Measurements from ENCODE around the gene UGT1A5. TPM values are rescaled to one million over a fixed set of nuclear protein-coding genes. Genes with fewer than 3 reads are reported as not detected.

UGT1A5 gene
- total RNA-seq, 1 donor from 2014 or later = not detected

GRCh38 chr2:233815861-233816260, 103.2 kb downstream of the UGT1A5 start:
- no peak for TF ChIP-seq CTCF (IDR thresholded peaks at IDR 0.05)
- Histone ChIP-seq H3K4me3 (no peak overlapping the region), H3K36me3 (no peaks in the 10 kb centered on the region), H3K27ac (no peak overlapping the region), H3K27me3 (no peaks in the 10 kb centered on the region), H3K9me3 (no peaks in the 10 kb centered on the region), H3K4me1 (no peaks in the 10 kb centered on the region)
- intact Hi-C loops (cut with DNase I) = no loop called here
- ATAC-seq (no peak), DNase-seq (no peak)

- Histone ChIP-seq H3K4me3 (no peak overlapping the region), H3K36me3 (no peaks in the 10 kb centered on the region), H3K27me3 (no peaks in the 10 kb centered on the region), H3K27ac (no peak overlapping the region), H3K9me3 (no peaks in the 10 kb centered on the region), H3K4me1 (no peaks in the 10 kb centered on the region)
- intact Hi-C loops (cut with DNase I) = no loop called here
- DNase-seq (peak; percentile 15), ATAC-seq (no peak)
- no peak for TF ChIP-seq CTCF (IDR thresholded peaks at IDR 0.05)
These were observed 103.6 kb downstream of the UGT1A5 start for GRCh38 chr2:233816334-233816733.

GRCh38 chr2:233816771-233817170, 104.1 kb downstream of the UGT1A5 start:
- DNase-seq (peak; percentile 23), ATAC-seq (no peak)
- Histone ChIP-seq H3K27ac (no peak overlapping the region), H3K4me3 (no peak overlapping the region), H3K27me3 (no peaks in the 10 kb centered on the region), H3K36me3 (no peaks in the 10 kb centered on the region), H3K4me1 (no peaks in the 10 kb centered on the region), H3K9me3 (no peaks in the 10 kb centered on the region)
- intact Hi-C loops (cut with DNase I) = no loop called here
- TF ChIP-seq CTCF (IDR thresholded peaks at IDR 0.05) = no peak

- H3K27me3 ChIP-seq = no peaks in the 10 kb centered on the region
- TF ChIP-seq CTCF (IDR thresholded peaks at IDR 0.05) = no peak
- H3K27ac ChIP-seq = no peak overlapping the region
- no peaks in the 10 kb centered on the region for H3K36me3 ChIP-seq
- no peak for ATAC-seq
- intact Hi-C loops (cut with DNase I) = no loop called here
- H3K9me3 ChIP-seq = no peaks in the 10 kb centered on the region
- peak; percentile 35 for DNase-seq
- no peaks in the 10 kb centered on the region for H3K4me1 ChIP-seq
- no peak overlapping the region for H3K4me3 ChIP-seq
These were observed 104.7 kb downstream of the UGT1A5 start for GRCh38 chr2:233817361-233817911.

- no peaks in the 10 kb centered on the region for H3K36me3 ChIP-seq
- no peak overlapping the region for H3K27ac ChIP-seq
- DNase-seq = no peak
- H3K9me3 ChIP-seq = no peaks in the 10 kb centered on the region
- intact Hi-C loops (cut with DNase I) = no loop called here
- no peaks in the 10 kb centered on the region for H3K4me1 ChIP-seq
- H3K4me3 ChIP-seq = no peak overlapping the region
- H3K27me3 ChIP-seq = no peaks in the 10 kb centered on the region
- TF ChIP-seq CTCF (IDR thresholded peaks at IDR 0.05) = no peak
- ATAC-seq = no peak
These were observed 105.4 kb downstream of the UGT1A5 start for GRCh38 chr2:233817995-233818638.

Data from upper lobe of right lung (tissue), 1 donor.